Esophagus squamous epithelium (tissue), 4 donors: ENCODE results near the gene CRTC3.

ENCODE experiments used
- CTCF ChIP-seq, 6 experiments: fragments of 450-650 bp in 4 of 6; fragments of 200-600 bp in 2 of 6; sonication (generic) in 2 of 6; IDR thresholded peaks; one replicate each; pipeline ENCODE4 v1.5.1; 2016 to 2019; ENCODE audit warnings: antibody characterized with exemption in 6 of 6, mild to moderate bottlenecking in 4 of 6, moderate library complexity in 4 of 6
- POLR2A ChIP-seq, 4 donors: fragments of 450-650 bp; IDR thresholded peaks; one replicate each; pipeline ENCODE4 v1.6.1; 2017; ENCODE audit warnings: antibody characterized with exemption in 4 of 4, mild to moderate bottlenecking in 4 of 4, moderate library complexity in 3 of 4

GRCh38 chr15:90581771-90582352 lies 52.1 kb downstream of the CRTC3 start:
- TF ChIP-seq CTCF (IDR thresholded peaks at IDR 0.05) (no peak), POLR2A (IDR thresholded peaks at IDR 0.05) (no peak)
